H1 (cell line): ENCODE data around the gene MAD2L1BP. TPM values are rescaled to one million over a fixed set of nuclear protein-coding genes. Genes with fewer than 3 reads are reported as not detected.

ENCODE experiments used
- CTCF ChIA-PET: fragments of 300-600 bp; sonication (Branson Sonifier 250); formaldehyde crosslinking; loops from one replicate; lab custom pipeline; 2021; ENCODE audit not compliant: partially characterized antibody; lab: Charles Lee
- POLR2A ChIA-PET: fragments of 300-600 bp; sonication (Branson Sonifier 250); formaldehyde crosslinking; loops from one replicate; lab custom pipeline; 2021; ENCODE audit warnings: inconsistent platforms; ENCODE audit not compliant: partially characterized antibody; lab: Charles Lee
- DNase-seq, 2 experiments: peaks; one replicate each; pipeline versions ENCODE4 v3.0.0 to v3.0.0-alpha.2; 2010 to 2022; ENCODE audit warnings: low spot score in 2 of 2, low read depth in 1 of 2, mixed read lengths in 1 of 2
- FAIRE-seq: peaks from 2 replicates; lab custom pipeline; 2011; peaks lifted over from hg19 to GRCh38; lab: Jason Lieb, UNC
- H2AFZ ChIP-seq: 2 replicates; pipeline ENCODE4 v1.8.1; 2012; ENCODE audit warnings: low read length, inconsistent platforms
- H2AK5ac ChIP-seq: 2 replicates; pipeline ENCODE4 v1.6.1; 2013; ENCODE audit warnings: low read depth, low read length
- H2BK120ac ChIP-seq: replicated peaks from 2 replicates; pipeline ENCODE3; 2013; ENCODE audit warnings: low read depth, low read length, inconsistent platforms
- H2BK12ac ChIP-seq: 2 replicates; pipeline ENCODE4 v1.6.1; 2013; ENCODE audit warnings: low read depth, low read length
- H2BK15ac ChIP-seq: 2 replicates; pipeline ENCODE4 v1.6.1; 2013; ENCODE audit warnings: low read length
- H2BK20ac ChIP-seq: 2 replicates; pipeline ENCODE4 v1.6.1; 2013; ENCODE audit warnings: low read length
- H2BK5ac ChIP-seq: 2 replicates; pipeline ENCODE4 v1.6.1; 2013; ENCODE audit warnings: low read depth, low read length
- H3K14ac ChIP-seq: 2 replicates; pipeline ENCODE4 v1.6.1; 2013; ENCODE audit warnings: inconsistent platforms; ENCODE audit not compliant: insufficient read length
- H3K18ac ChIP-seq: 2 replicates; pipeline ENCODE4 v1.6.1; 2013; ENCODE audit warnings: low read length; ENCODE audit errors: extremely low read depth
- H3K23ac ChIP-seq: 2 replicates; pipeline ENCODE4 v1.6.1; 2013; ENCODE audit warnings: inconsistent platforms; ENCODE audit not compliant: insufficient read length
- H3K23me2 ChIP-seq: 2 replicates; pipeline ENCODE4 v1.6.1; 2013; ENCODE audit warnings: low read depth, low read length
- H3K27ac ChIP-seq: 2 replicates; pipeline ENCODE4 v1.6.1; 2011; ENCODE audit warnings: low read depth, low read length, inconsistent platforms
- H3K27me3 ChIP-seq, 4 experiments: replicated peaks in 1 of 4; 1 replicate in 1 of 4; 2 replicates in 3 of 4; pipeline versions ENCODE4 v1.6.1 to v1.8.1; 2011 to 2013; ENCODE audit warnings: low read length in 3 of 4, mild to moderate bottlenecking in 3 of 4, inconsistent platforms in 2 of 4, mixed read lengths in 2 of 4, moderate library complexity in 1 of 4; ENCODE audit not compliant: control insufficient read depth in 3 of 4, insufficient read depth in 3 of 4; ENCODE audit errors: extremely low read depth in 1 of 4
- H3K36me3 ChIP-seq, 4 experiments: 2 replicates each; pipeline versions ENCODE4 v1.6.1 to v1.8.1; 2011 to 2013; ENCODE audit warnings: mild to moderate bottlenecking in 4 of 4, low read length in 3 of 4, moderate library complexity in 2 of 4, control low read depth in 1 of 4, inconsistent platforms in 1 of 4; ENCODE audit not compliant: insufficient read depth in 4 of 4, control insufficient read depth in 2 of 4
- H3K4ac ChIP-seq: replicated peaks from 2 replicates; pipeline ENCODE3; 2013; ENCODE audit warnings: low read length, low read depth, mixed read lengths, inconsistent platforms; ENCODE audit not compliant: insufficient read length
- H3K4me1 ChIP-seq, 4 experiments: replicated peaks in 1 of 4; 1 replicate in 1 of 4; 2 replicates in 3 of 4; pipeline versions ENCODE4 v1.6.1 to v1.8.1; 2011 to 2013; ENCODE audit warnings: low read length in 3 of 4, inconsistent platforms in 2 of 4, mixed read lengths in 1 of 4; ENCODE audit not compliant: insufficient read depth in 4 of 4, control insufficient read depth in 3 of 4
- H3K4me2 ChIP-seq, 2 experiments: 2 replicates each; pipeline versions ENCODE4 v1.6.1 to v1.8.1; 2011 to 2013; ENCODE audit warnings: low read depth in 2 of 2, low read length in 2 of 2, control low read depth in 1 of 2, inconsistent platforms in 1 of 2, mild to moderate bottlenecking in 1 of 2; ENCODE audit not compliant: insufficient read depth in 1 of 2
- H3K4me3 ChIP-seq, 4 experiments: fragments of 200-600, 300-600 bp in 1 of 4; sonication (generic), shearing (Covaris generic), sonication (Bioruptor Twin) in 1 of 4; 2 replicates each; pipeline versions ENCODE4 v1.5.1 to v1.8.1; 2011 to 2016; ENCODE audit warnings: low read length in 4 of 4, low read depth in 3 of 4, control low read depth in 2 of 4, inconsistent platforms in 2 of 4, mild to moderate bottlenecking in 2 of 4, mixed read lengths in 1 of 4, moderate library complexity in 1 of 4; ENCODE audit not compliant: insufficient read depth in 2 of 4; ENCODE audit errors: extremely low read depth in 1 of 4
- H3K56ac ChIP-seq: replicated peaks from 2 replicates; pipeline ENCODE3; 2013; ENCODE audit warnings: low read depth, mild to moderate bottlenecking, mixed read lengths, low read length, inconsistent platforms; ENCODE audit not compliant: insufficient read length
- H3K79me1 ChIP-seq: 2 replicates; pipeline ENCODE4 v1.6.1; 2013; ENCODE audit warnings: low read depth, low read length, control low read depth
- H3K79me2 ChIP-seq, 2 experiments: 2 replicates each; pipeline versions ENCODE4 v1.6.1 to v1.8.1; 2012 to 2013; ENCODE audit warnings: low read length in 2 of 2, mild to moderate bottlenecking in 2 of 2, inconsistent platforms in 1 of 2; ENCODE audit not compliant: insufficient read depth in 2 of 2, control insufficient read depth in 1 of 2
- H3K9ac ChIP-seq, 4 experiments: replicated peaks in 1 of 4; 1 replicate in 1 of 4; 2 replicates in 3 of 4; pipeline versions ENCODE4 v1.6.1 to v1.8.1; 2011 to 2013; ENCODE audit warnings: low read depth in 3 of 4, low read length in 3 of 4, control low read depth in 2 of 4, mild to moderate bottlenecking in 2 of 4, moderate library complexity in 2 of 4, inconsistent platforms in 1 of 4; ENCODE audit errors: extremely low read depth in 1 of 4
- H3K9me3 ChIP-seq, 2 experiments: 2 replicates each; pipeline versions ENCODE4 v1.6.1 to v1.8.1; 2012 to 2013; ENCODE audit warnings: mild to moderate bottlenecking in 2 of 2, moderate library complexity in 2 of 2, control low read depth in 1 of 2, inconsistent platforms in 1 of 2, low read depth in 1 of 2, low read length in 1 of 2, mixed read lengths in 1 of 2; ENCODE audit not compliant: insufficient read depth in 2 of 2
- H4K20me1 ChIP-seq, 2 experiments: replicated peaks in 1 of 2; 2 replicates each; pipeline versions ENCODE3 to v1.8.1; 2011 to 2013; ENCODE audit warnings: inconsistent platforms in 2 of 2, low read length in 2 of 2, mild to moderate bottlenecking in 1 of 2; ENCODE audit not compliant: insufficient read depth in 2 of 2, control insufficient read depth in 1 of 2
- H4K5ac ChIP-seq: 2 replicates; pipeline ENCODE4 v1.6.1; 2013; ENCODE audit warnings: low read length, low read depth, mixed read lengths, inconsistent platforms; ENCODE audit not compliant: insufficient read length
- H4K8ac ChIP-seq: 2 replicates; pipeline ENCODE4 v1.8.0; 2013; ENCODE audit warnings: mild to moderate bottlenecking, moderate library complexity, low read length, inconsistent platforms; ENCODE audit not compliant: insufficient read depth; ENCODE audit errors: extremely low read depth
- H4K91ac ChIP-seq: replicated peaks from 2 replicates; pipeline ENCODE3; 2013; ENCODE audit warnings: low read length, mixed read lengths, inconsistent platforms; ENCODE audit not compliant: insufficient read length
- ASH2L ChIP-seq: fragments of 200-600, 300-600 bp; sonication (generic); IDR thresholded peaks from one replicate; pipeline ENCODE4 v1.7.1; 2017; ENCODE audit warnings: low read length
- CTBP2 ChIP-seq: IDR thresholded peaks from 2 replicates; pipeline ENCODE4 v1.7.0; 2011; ENCODE audit warnings: borderline replicate concordance, mild to moderate bottlenecking, moderate library complexity, mixed read lengths, low read length; ENCODE audit not compliant: insufficient read depth, insufficient read length
- GABPA ChIP-seq: IDR thresholded peaks from 2 replicates; pipeline ENCODE4 v1.6.1; 2011; ENCODE audit warnings: mild to moderate bottlenecking, low read length, moderate library complexity, borderline replicate concordance; ENCODE audit not compliant: insufficient read depth
- NANOG ChIP-seq: IDR thresholded peaks from 2 replicates; pipeline ENCODE4 v1.6.1; 2011; ENCODE audit warnings: low read length, low read depth, mild to moderate bottlenecking, inconsistent platforms; ENCODE audit not compliant: insufficient read depth, poor library complexity, severe bottlenecking
- POU5F1 ChIP-seq: IDR thresholded peaks from 2 replicates; pipeline ENCODE4 v1.6.1; 2011; ENCODE audit warnings: low read depth, mild to moderate bottlenecking, low read length, moderate library complexity
- RAD21 ChIP-seq, 2 experiments: IDR thresholded peaks in 1 of 2; conservative IDR thresholded peaks in 1 of 2; 2 replicates each; pipeline ENCODE4 v1.6.1; 2011; ENCODE audit warnings: low read depth in 2 of 2, low read length in 2 of 2, improper control_type of control experiment in 1 of 2, inconsistent platforms in 1 of 2, mild to moderate bottlenecking in 1 of 2, moderate library complexity in 1 of 2
- RFX5 ChIP-seq: IDR thresholded peaks from 2 replicates; pipeline ENCODE4 v1.6.1; 2011; ENCODE audit warnings: low read depth, low read length, improper control_type of control experiment, borderline replicate concordance
- WGBS, 2 experiments: shearing (Covaris generic) in 1 of 2; methylation state at CpG; one replicate each; pipeline versions ENCODE4 v1.1.6 to v1.1.7; 2013 to 2015; ENCODE audit warnings: low lambda C conversion rate in 2 of 2, mixed read lengths in 2 of 2, inconsistent platforms in 1 of 2, low coverage in 1 of 2, missing lambda C conversion rate in 1 of 2; ENCODE audit not compliant: insufficient replicate concordance in 2 of 2, insufficient coverage in 1 of 2, insufficient read length in 1 of 2; ENCODE audit errors: extremely low coverage in 1 of 2, missing lambda C conversion rate in 1 of 2; 5-methylcytosine and 5-hydroxymethylcytosine counted together
- polyA plus RNA-seq, 7 experiments: library from polyadenylated mRNA; depleted of rRNA in 3 of 7; stranded (reverse) in 5 of 7; unstranded in 2 of 7; fragments of >200 nt in 5 of 7; fragments of 200-250 nt in 2 of 7; gene quantifications; 1 replicate in 5 of 7; 2 replicates in 1 of 7; 4 replicates in 1 of 7; pipeline versions ENCODE4 v1.2.1 to v1.2.3, GENCODE V29; 2011 to 2013; ENCODE audit warnings: missing spikeins in 2 of 7, mixed read lengths in 2 of 7
- total RNA-seq: library from RNA; stranded (reverse); fragmentation: NEBNext Ultra II Directional; extraction: Animal tissue kit (Norgen Biotek cat#: 25700); gene quantifications from 2 replicates; pipeline ENCODE4 v1.2.1, GENCODE V29; 2021

The MAD2L1BP gene
- total and polyA plus RNA-seq, 2 of the 8 experiments (the other 6 are each of a cell fraction or from before 2014, with no cell fraction given): 35.5 to 70.0 TPM

DNA sequence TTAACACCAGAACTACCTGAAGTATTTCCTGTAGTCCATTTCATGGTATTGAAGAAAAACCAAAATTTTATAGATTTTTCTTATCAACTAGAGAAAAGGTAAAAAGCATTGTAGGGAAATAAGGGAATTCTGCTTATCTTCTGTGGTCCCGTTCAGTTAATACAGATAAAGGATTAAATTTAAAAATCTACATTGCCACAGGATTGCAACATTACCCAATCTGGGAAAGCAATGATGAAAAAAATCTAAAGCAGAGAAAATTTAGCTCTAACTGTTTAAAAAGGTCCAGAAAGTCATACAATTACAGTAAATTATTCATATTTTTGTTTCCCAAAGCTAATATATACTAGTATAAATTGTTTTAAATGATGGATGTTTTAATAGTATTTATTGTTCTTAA lies 41.7 kb upstream of the MAD2L1BP start:
- H2BK12ac ChIP-seq: no peak overlapping the region
- WGBS, 2 experiments: 93% methylated on average over 1 of the region's 1 CpG; no CpG with 5 or more reads in 1 of the 2 experiments
- H3K79me2 ChIP-seq: no peaks in the 10 kb centered on the region
- POLR2A ChIA-PET: interaction anchor here (1.4 kb wide), 1 partner anchor 19 kb away, joined by 5 read pairs; the partner anchor contains the start of genes POLH and XPO5
- no peak overlapping the region for H2BK5ac ChIP-seq
- FAIRE-seq (no peak), DNase-seq (no peak)
- no peak overlapping the region for H3K56ac ChIP-seq
- H3K36me3 ChIP-seq: peaks cover 0 to 9% (median 2%) of the 10 kb centered on the region in 4 experiments; a peak in 3 of 8 replicates
- H3K4me1 ChIP-seq: no peaks in the 10 kb centered on the region
- H4K20me1 ChIP-seq: no peaks in the 10 kb centered on the region
- no peak overlapping the region for H3K27ac ChIP-seq
- H2AFZ ChIP-seq: no peak overlapping the region
- no peak overlapping the region for H2BK120ac ChIP-seq
- no peak overlapping the region for H4K91ac ChIP-seq
- no peaks in the 10 kb centered on the region for H3K27me3 ChIP-seq
- no peak overlapping the region for H3K18ac ChIP-seq
- no peak overlapping the region for H4K5ac ChIP-seq
- no peak overlapping the region for H3K23ac ChIP-seq
- no peaks in the 10 kb centered on the region for H3K23me2 ChIP-seq
- H3K9me3 ChIP-seq: no peaks in the 10 kb centered on the region
- H3K9ac ChIP-seq: no peak overlapping the region
- no peak overlapping the region for H2BK20ac ChIP-seq
- CTCF ChIA-PET: interaction anchor here (0.8 kb wide), 3 partner anchors 14 to 495 kb away, joined by 3 to 4 read pairs (median 3); no protein-coding TSS in a partner anchor
- H3K79me1 ChIP-seq: no peaks in the 10 kb centered on the region
- no peak overlapping the region for H3K14ac ChIP-seq
- H3K4me3 ChIP-seq: no peak overlapping the region
- no peak overlapping the region for H4K8ac ChIP-seq
- no peak overlapping the region for H3K4me2 ChIP-seq
- no peak overlapping the region for H3K4ac ChIP-seq
- no peak overlapping the region for H2BK15ac ChIP-seq
- no peak overlapping the region for H2AK5ac ChIP-seq
- TF ChIP-seq RAD21 (IDR thresholded peaks at IDR 0.05 in 1 of 2, conservative IDR thresholded peaks at IDR 0.05 in 1 of 2; ENCODE audit: low read depth in 2 of 2, low read length in 2 of 2) (no peak), POU5F1 (no peak), GABPA (no peak), RFX5 (no peak), CTBP2 (no peak), ASH2L (no peak), NANOG (no peak)
